ENCODE results near the gene UNC5C.

Gene UNC5C

GRCh38 chr4:95285797-95286196 is 263.0 kb downstream of the UNC5C start:
- no peak for DNase-seq (ENCODE audit: low read depth)
- in situ Hi-C loops (cut with HindIII; ENCODE audit: low sequenced_read_pairs) = no loop called here
- no peak for TF ChIP-seq CTCF (IDR thresholded peaks at IDR 0.05; ENCODE audit: low read depth, low read length, missing control alignments)
- no peak overlapping the region for H3K4me3 ChIP-seq (ENCODE audit: low read depth, low read length)

GRCh38 chr4:95284655-95285054 is 264.1 kb downstream of the UNC5C start:
- TF ChIP-seq CTCF (IDR thresholded peaks at IDR 0.05; ENCODE audit: low read depth, low read length, missing control alignments) = no peak
- in situ Hi-C loops (cut with HindIII; ENCODE audit: low sequenced_read_pairs) = no loop called here
- no peak for DNase-seq (ENCODE audit: low read depth)
- H3K4me3 ChIP-seq (ENCODE audit: low read depth, low read length) = no peak overlapping the region

- in situ Hi-C loops (cut with HindIII; ENCODE audit: low sequenced_read_pairs) = no loop called here
- no peak for TF ChIP-seq CTCF (IDR thresholded peaks at IDR 0.05; ENCODE audit: low read depth, low read length, missing control alignments)
- no peak overlapping the region for H3K4me3 ChIP-seq (ENCODE audit: low read depth, low read length)
- no peak for DNase-seq (ENCODE audit: low read depth)
Observed at GRCh38 chr4:95283320-95283719, 265.5 kb downstream of the UNC5C start.

GRCh38 chr4:95272797-95273196 is 276.0 kb downstream of the UNC5C start:
- no peak overlapping the region for H3K4me3 ChIP-seq (ENCODE audit: low read depth, low read length)
- no peak for TF ChIP-seq CTCF (IDR thresholded peaks at IDR 0.05; ENCODE audit: low read depth, low read length, missing control alignments)
- in situ Hi-C loops (cut with HindIII; ENCODE audit: low sequenced_read_pairs) = no loop called here
- no peak for DNase-seq (ENCODE audit: low read depth)

- no peak for DNase-seq (ENCODE audit: low read depth)
- H3K4me3 ChIP-seq (ENCODE audit: low read depth, low read length) = no peak overlapping the region
- in situ Hi-C loops (cut with HindIII; ENCODE audit: low sequenced_read_pairs) = no loop called here
- no peak for TF ChIP-seq CTCF (IDR thresholded peaks at IDR 0.05; ENCODE audit: low read depth, low read length, missing control alignments)
Observed at GRCh38 chr4:95272036-95272435, 276.7 kb downstream of the UNC5C start.

- peak; percentile 6 for DNase-seq (ENCODE audit: low read depth)
- in situ Hi-C loops (cut with HindIII; ENCODE audit: low sequenced_read_pairs) = no loop called here
- no peak overlapping the region for H3K4me3 ChIP-seq (ENCODE audit: low read depth, low read length)
- no peak for TF ChIP-seq CTCF (IDR thresholded peaks at IDR 0.05; ENCODE audit: low read depth, low read length, missing control alignments)
Observed at GRCh38 chr4:95268819-95269565, 279.8 kb downstream of the UNC5C start.
